Measurements from ENCODE around the gene ARHGEF37. TPM values are rescaled to one million over a fixed set of nuclear protein-coding genes. Genes with fewer than 3 reads are reported as not detected.

Gene ARHGEF37
- total and polyA plus RNA-seq, 2 of the 8 experiments (the other 6 are each of a cell fraction or from before 2014, with no cell fraction given) = 0.21 to 0.48 TPM

GRCh38 chr5:149559706-149560105 is 21.6 kb upstream of the ARHGEF37 start:
- Histone ChIP-seq H3K9me3 (ENCODE audit: insufficient read depth in 2 of 2, low read depth in 1 of 2, low read length in 1 of 2) (no peaks in the 10 kb centered on the region), H2BK15ac (ENCODE audit: low read length) (no peak overlapping the region), H3K23ac (ENCODE audit: insufficient read length) (no peak overlapping the region), H3K36me3 (ENCODE audit: control insufficient read depth in 2 of 4, insufficient read depth in 4 of 4, low read length in 3 of 4) (no peaks in the 10 kb centered on the region), H2BK120ac (replicated peaks; ENCODE audit: low read depth, low read length) (no peak overlapping the region), H4K91ac (replicated peaks; ENCODE audit: insufficient read length, low read length) (no peak overlapping the region), H3K79me1 (ENCODE audit: low read depth, low read length) (no peaks in the 10 kb centered on the region), H3K27ac (ENCODE audit: low read depth, low read length) (no peak overlapping the region), H3K56ac (replicated peaks; ENCODE audit: insufficient read length, low read depth, low read length) (no peak overlapping the region), H3K18ac (ENCODE audit: extremely low read depth, low read length) (no peak overlapping the region), H3K4me2 (ENCODE audit: insufficient read depth in 1 of 2, low read depth in 2 of 2, low read length in 2 of 2) (no peak overlapping the region), H3K23me2 (ENCODE audit: low read depth, low read length) (no peaks in the 10 kb centered on the region), H2AK5ac (ENCODE audit: low read depth, low read length) (no peak overlapping the region), H4K20me1 (replicated peaks in 1 of 2; ENCODE audit: control insufficient read depth in 1 of 2, insufficient read depth in 2 of 2, low read length in 2 of 2) (no peaks in the 10 kb centered on the region), H2BK5ac (ENCODE audit: low read depth, low read length) (no peak overlapping the region), H3K27me3 (replicated peaks in 1 of 4; ENCODE audit: control insufficient read depth in 3 of 4, extremely low read depth in 1 of 4, insufficient read depth in 3 of 4, low read length in 3 of 4) (no peaks in the 10 kb centered on the region), H2AFZ (ENCODE audit: low read length) (no peak overlapping the region), H3K4me1 (replicated peaks in 1 of 4; ENCODE audit: control insufficient read depth in 3 of 4, insufficient read depth in 4 of 4, low read length in 3 of 4) (peaks cover 5 to 12% (median 7%) of the 10 kb centered on the region in 4 experiments; a peak in 6 of 7 replicates), H3K4me3 (ENCODE audit: extremely low read depth in 1 of 4, insufficient read depth in 2 of 4, low read depth in 3 of 4, low read length in 4 of 4) (no peak overlapping the region), H3K14ac (ENCODE audit: insufficient read length) (no peak overlapping the region), H2BK12ac (ENCODE audit: low read depth, low read length) (no peak overlapping the region), H3K4ac (replicated peaks; ENCODE audit: insufficient read length, low read depth, low read length) (no peak overlapping the region), H4K8ac (ENCODE audit: extremely low read depth, insufficient read depth, low read length) (no peak overlapping the region), H4K5ac (ENCODE audit: insufficient read length, low read depth, low read length) (no peak overlapping the region), H3K9ac (replicated peaks in 1 of 4; ENCODE audit: extremely low read depth in 1 of 4, low read depth in 3 of 4, low read length in 3 of 4) (no peak overlapping the region), H2BK20ac (ENCODE audit: low read length) (no peak overlapping the region), H3K79me2 (ENCODE audit: control insufficient read depth in 1 of 2, insufficient read depth in 2 of 2, low read length in 2 of 2) (no peaks in the 10 kb centered on the region)
- DNase-seq (ENCODE audit: low read depth in 1 of 2, low spot score in 2 of 2) (no peak), FAIRE-seq (no peak)
- CTCF ChIA-PET (ENCODE audit: partially characterized antibody) = interaction anchor here (0.6 to 4.7 kb wide), 3 partner anchors 14 to 178 kb away, joined by 3 to 111 read pairs (median 3); no protein-coding TSS in a partner anchor
- 92% methylated on average over 2 of the region's 2 CpGs; no CpG with 5 or more reads in 1 of the 2 experiments for WGBS, 2 experiments (ENCODE audit: extremely low coverage in 1 of 2, insufficient coverage in 1 of 2, insufficient read length in 1 of 2, insufficient replicate concordance in 2 of 2, low coverage in 1 of 2, low lambda C conversion rate in 2 of 2, missing lambda C conversion rate in 1 of 2)
- POLR2A ChIA-PET (ENCODE audit: partially characterized antibody) = interaction anchor here (1.7 kb wide), 1 partner anchor 69 kb away, joined by 4 read pairs; no protein-coding TSS in a partner anchor
- TF ChIP-seq GTF2F1 (IDR thresholded peaks at IDR 0.05; ENCODE audit: borderline replicate concordance, low read depth, low read length) (no peak), TEAD4 (IDR thresholded peaks at IDR 0.05; ENCODE audit: low read depth, low read length) (no peak), CBX8 (IDR thresholded peaks at IDR 0.05; ENCODE audit: borderline replicate concordance, low read depth, low read length) (no peak), MAFK (IDR thresholded peaks at IDR 0.05; ENCODE audit: low read depth, low read length) (no peak), POU5F1 (IDR thresholded peaks at IDR 0.05; ENCODE audit: low read depth, low read length) (no peak), PHF8 (conservative IDR thresholded peaks at IDR 0.05; ENCODE audit: low read depth, low read length) (no peak), NRF1 (IDR thresholded peaks at IDR 0.05; ENCODE audit: low read depth, low read length) (no peak), POLR2A (IDR thresholded peaks at IDR 0.05; ENCODE audit: control extremely low read depth in 1 of 2, low read depth in 2 of 2, low read length in 2 of 2) (no peak), CBX5 (IDR thresholded peaks at IDR 0.05; ENCODE audit: low read depth, low read length) (no peak), EP300 (IDR thresholded peaks at IDR 0.05; ENCODE audit: borderline replicate concordance in 1 of 2, low read depth in 2 of 2, low read length in 2 of 2) (no peak), SIN3A (conservative IDR thresholded peaks at IDR 0.05 in 1 of 2, IDR thresholded peaks at IDR 0.05 in 1 of 2; ENCODE audit: low read depth in 1 of 2, low read length in 2 of 2) (no peak), KDM1A (IDR thresholded peaks at IDR 0.05; ENCODE audit: borderline replicate concordance, low read length) (no peak), BRCA1 (IDR thresholded peaks at IDR 0.05; ENCODE audit: low read depth, low read length) (no peak), SIX5 (IDR thresholded peaks at IDR 0.05; ENCODE audit: low read depth, low read length) (no peak), KDM4A (IDR thresholded peaks at IDR 0.05; ENCODE audit: low read depth, low read length, severe bottlenecking) (no peak)
